Stimulated activated CD8-positive, alpha-beta memory T cell treated with anti-CD3 and anti-CD28 coated beads, Interleukin-7, amount 100 ng/mL, for 24 hours (primary cell): ENCODE results near the gene CFAP299.

Experiments
- DNase-seq: peaks from one replicate; pipeline ENCODE4 v3.0.0-alpha.2; 2020; ENCODE audit warnings: low read depth

Gene CFAP299

GRCh38 chr4:80927420-80927819, 591.9 kb downstream of the CFAP299 start:
- no peak for DNase-seq

DNA sequence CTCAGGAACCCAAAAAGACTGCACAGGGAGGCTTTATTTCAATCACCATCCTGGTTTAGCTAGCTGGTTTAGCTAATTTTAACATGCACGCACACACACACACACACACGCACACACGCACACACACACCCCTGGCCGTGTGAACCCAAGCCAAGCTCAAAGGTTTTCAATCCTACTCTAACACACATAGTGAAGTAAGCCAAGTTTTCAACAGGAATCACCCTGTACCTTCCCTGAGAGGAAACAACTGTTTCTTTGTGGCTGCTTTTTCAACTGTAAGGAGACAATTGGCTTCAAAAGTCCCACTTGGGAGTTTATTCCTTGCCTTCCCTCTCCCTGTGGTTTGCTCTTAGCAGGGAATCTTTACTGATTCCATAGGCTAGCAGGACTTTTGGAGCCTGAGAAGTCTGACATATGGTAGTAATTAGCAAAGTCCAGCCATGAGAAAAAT, 596.1 kb downstream of the CFAP299 start:
- DNase-seq: no peak

DNA sequence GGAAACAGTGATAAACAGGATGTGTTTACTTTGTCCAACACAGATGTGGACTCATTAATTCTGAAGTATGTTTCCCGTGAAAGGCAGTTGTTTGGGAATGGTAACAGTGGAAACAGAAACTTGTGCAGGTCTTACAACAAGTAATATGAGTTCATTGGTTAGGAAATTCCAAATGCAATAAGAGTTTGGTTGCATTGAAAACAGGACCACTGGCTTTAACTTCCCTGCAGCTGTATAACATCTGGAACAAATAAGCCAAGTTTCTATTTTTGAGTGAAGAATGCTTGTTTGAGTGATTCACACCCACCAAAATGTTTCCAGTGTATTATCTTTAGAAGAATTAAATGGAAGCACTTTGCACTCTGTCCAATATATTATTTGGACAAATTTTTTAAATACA, 612.6 kb downstream of the CFAP299 start:
- no peak for DNase-seq

DNA sequence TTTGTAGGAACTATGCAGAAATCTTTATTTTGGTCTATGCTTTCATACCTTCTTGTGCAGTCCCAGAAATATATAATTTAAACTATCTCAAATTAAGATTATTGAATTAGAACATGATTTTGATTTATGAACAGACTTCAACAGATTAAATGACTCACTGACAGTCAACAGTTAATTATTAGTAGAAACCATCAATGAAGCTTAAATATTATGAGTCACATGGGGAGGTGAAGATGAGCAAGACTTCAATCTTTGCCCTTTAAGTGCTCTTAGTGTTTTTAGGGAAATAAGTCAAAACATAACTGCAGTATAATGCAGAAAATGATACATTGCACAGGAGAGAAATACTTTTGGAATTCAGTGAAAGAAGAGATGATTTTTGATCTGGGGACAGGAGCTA, 613.5 kb downstream of the CFAP299 start:
- DNase-seq: no peak

- DNase-seq: no peak
These were observed 620.9 kb downstream of the CFAP299 start for GRCh38 chr4:80956421-80956820.

DNA sequence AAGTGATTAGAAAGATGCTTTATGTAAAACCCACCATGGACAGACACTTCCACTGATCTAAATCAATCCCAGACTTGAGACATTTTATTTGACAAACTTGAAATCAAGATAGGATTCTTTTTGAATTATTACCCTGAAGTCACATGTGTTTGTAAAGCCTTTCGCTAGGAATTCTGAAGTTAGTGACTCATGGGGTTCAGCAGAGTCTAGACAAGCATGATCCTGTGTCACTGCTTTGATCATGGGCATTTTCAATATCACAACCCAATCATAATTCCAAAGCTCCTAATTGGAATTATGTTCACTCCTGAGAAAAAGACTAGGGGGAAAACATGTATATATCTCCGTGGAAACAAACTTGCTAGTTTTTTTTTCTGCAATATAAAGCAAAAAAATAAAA, 627.5 kb downstream of the CFAP299 start:
- DNase-seq: no peak

DNA sequence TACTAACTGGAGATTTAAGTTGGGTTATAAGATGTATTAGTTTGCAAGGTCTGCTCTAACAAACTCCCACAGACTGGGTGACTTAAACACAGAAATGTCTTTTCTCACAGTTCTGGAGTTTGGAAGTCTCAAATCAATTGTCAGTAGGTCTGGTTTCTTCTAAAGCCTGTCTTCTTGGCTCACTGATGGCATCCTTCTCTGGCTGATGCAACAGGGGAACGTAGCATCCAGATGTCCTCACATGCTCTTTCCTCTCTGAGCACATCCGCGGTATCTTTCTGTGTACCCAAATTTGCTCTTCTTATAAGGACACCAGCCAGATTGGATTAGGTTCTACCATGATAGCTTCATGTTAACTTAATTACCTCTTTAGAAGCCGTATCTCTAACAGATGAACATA, 631.8 kb downstream of the CFAP299 start:
- DNase-seq: no peak

DNA sequence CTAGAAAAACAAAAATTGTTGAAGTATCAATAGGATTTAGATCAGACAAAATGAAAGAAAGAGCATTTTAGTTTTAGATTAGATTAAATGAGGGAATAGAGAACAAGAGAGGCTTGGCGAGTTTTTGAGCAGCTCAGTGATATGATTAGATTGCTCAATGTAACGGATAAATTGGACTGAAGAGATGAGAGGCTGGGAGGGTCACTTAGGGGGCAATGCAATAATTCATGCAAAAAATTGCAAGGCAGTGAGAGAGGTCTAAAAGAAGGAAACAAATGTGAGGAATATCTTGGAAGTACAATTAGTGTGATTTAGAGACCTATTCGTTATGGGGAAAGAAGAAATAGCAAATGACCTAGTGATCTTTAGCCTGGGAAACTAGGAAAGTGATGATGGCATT, 644.7 kb downstream of the CFAP299 start:
- no peak for DNase-seq

DNA sequence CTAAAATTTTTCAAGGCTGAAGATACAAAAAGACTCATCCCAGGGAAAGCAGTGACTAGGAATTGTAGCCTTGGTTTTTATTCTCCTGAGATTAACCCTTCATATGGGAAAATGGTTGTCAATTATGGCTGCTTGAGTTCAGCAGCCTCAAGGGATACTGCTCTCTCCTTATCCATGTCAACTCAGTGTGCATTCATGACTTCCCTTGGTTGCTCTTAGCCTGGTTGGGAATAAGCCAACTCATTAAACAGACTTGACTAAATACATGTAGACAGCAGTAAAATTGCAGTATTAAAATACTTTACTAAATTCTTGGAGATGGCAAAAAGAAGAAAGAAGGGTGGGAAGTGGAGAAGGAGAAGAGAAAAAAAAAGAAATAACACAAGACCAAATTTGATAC, 650.5 kb downstream of the CFAP299 start:
- no peak for DNase-seq

DNA sequence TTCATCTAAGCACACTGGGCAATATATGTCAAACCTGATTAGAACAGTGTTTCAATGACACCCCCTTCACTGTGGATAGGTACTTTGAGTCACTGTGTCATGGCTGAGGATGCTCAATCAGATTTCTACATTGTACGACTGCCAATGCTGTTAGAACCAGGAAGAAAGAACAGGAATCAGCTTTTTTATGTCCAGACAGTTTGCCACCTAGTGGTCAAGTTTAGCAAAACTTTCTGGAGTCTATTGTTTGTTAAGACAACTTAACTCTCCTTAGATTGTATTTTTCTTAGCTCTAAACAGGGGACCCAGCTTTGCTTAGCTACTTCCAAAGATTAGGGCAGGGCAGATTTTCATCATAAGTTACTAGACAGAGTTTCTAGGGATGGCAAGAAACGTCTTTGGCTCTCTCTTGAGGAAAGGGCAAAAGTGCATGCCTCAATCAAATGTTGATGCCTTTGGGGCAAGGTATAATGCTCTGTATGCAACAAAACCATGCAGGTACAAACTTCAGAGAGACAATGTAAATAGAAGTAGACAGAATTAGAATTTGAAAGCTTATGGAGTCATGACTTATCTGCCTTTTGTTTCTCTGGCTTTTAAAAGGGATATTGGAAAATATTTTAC, 654.5 kb downstream of the CFAP299 start:
- DNase-seq: no peak

DNA sequence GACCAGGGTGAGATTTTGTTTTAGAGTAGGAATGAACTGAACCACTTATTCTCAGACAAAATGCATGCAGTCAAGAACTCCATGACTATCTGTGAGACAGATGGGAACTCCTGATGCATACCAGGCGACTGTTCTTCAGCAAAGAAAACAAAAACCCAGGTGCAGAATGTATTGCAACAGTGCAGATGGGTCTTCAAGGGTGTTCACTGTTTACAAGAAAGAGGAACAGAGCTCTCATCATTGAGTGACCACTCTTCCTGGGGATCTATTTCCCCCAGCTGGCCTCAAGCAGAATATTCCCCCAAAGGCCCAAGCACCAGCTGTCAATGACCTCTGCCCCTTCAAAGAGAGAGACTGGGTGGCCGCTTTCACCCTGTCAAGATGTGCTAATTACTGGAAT, 655.3 kb downstream of the CFAP299 start:
- no peak for DNase-seq

- DNase-seq: no peak
These were observed 664.4 kb downstream of the CFAP299 start for GRCh38 chr4:80999943-81000342.

GRCh38 chr4:81003597-81004111, 668.1 kb downstream of the CFAP299 start:
- DNase-seq: no peak

DNA sequence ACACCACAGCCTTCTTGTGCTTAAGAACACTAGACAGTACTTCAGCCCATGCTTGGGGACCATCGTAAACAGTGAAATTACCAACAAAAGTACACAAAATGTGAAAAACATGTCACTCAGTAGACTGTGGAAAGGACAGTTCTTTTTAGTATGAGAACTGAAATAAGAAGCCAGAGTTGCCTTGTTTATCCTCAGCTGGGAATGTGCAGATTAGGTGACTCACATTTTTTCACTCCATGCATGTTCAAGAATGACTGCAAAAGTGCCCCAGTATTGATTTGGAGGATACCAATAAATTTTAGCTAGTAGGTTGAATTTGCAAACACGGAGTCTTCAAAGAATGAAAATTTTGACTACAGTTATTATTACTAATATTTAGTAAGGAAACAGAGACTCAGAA, 671.9 kb downstream of the CFAP299 start:
- DNase-seq: no peak
